NCI-H2227 (cell line): ENCODE measurements around the gene PRELID1.
"Not testable (repeated sequence)": the region's sequence is repeated elsewhere in the genome, so short reads cannot be mapped to it uniquely, and the experiment has no call there.

Source experiments
- DNase-seq: peaks from one replicate; lab custom pipeline; 2025; ENCODE audit not compliant: unreplicated experiment; lab: John Stamatoyannopoulos, UW

Gene PRELID1

GRCh38 chr5:177334781-177335700 lies 31.4 kb downstream of the PRELID1 start:
- no peak for DNase-seq

GRCh38 chr5:177335701-177336065 lies 32.1 kb downstream of the PRELID1 start:
- DNase-seq = no peak

GRCh38 chr5:177336112-177336511 lies 32.5 kb downstream of the PRELID1 start:
- no peak for DNase-seq

GRCh38 chr5:177336603-177337494 lies 33.2 kb downstream of the PRELID1 start:
- no peak for DNase-seq

GRCh38 chr5:177338251-177339106 lies 34.9 kb downstream of the PRELID1 start:
- DNase-seq = no peak

GRCh38 chr5:177339107-177339638 lies 35.6 kb downstream of the PRELID1 start:
- DNase-seq = no peak

- not testable (repeated sequence) for DNase-seq
Observed at GRCh38 chr5:177343000-177343399, 39.4 kb downstream of the PRELID1 start.

GRCh38 chr5:177343777-177344176 lies 40.2 kb downstream of the PRELID1 start:
- DNase-seq = no peak

GRCh38 chr5:177344891-177345290 lies 41.3 kb downstream of the PRELID1 start:
- no peak for DNase-seq

- no peak for DNase-seq
Observed at GRCh38 chr5:177346820-177347219, 43.2 kb downstream of the PRELID1 start.

- no peak for DNase-seq
Observed at GRCh38 chr5:177347699-177348098, 44.1 kb downstream of the PRELID1 start.

GRCh38 chr5:177349362-177349647 lies 45.7 kb downstream of the PRELID1 start:
- DNase-seq = no peak

GRCh38 chr5:177349762-177350161 lies 46.2 kb downstream of the PRELID1 start:
- DNase-seq = no peak

- no peak for DNase-seq
Observed at GRCh38 chr5:177350776-177351391, 47.3 kb downstream of the PRELID1 start.

- peak; percentile 93 for DNase-seq
Observed at GRCh38 chr5:177351392-177352329, 48.1 kb downstream of the PRELID1 start, which contains the start of gene LMAN2. Gene LMAN2 (minus strand): TSS chr5:177351668. CDS start chr5:177351647, 21 bp downstream.

- DNase-seq = no peak
Observed at GRCh38 chr5:177353093-177353492, 49.5 kb downstream of the PRELID1 start.

GRCh38 chr5:177354256-177354655 lies 50.7 kb downstream of the PRELID1 start:
- no peak for DNase-seq

GRCh38 chr5:177354711-177355110 lies 51.1 kb downstream of the PRELID1 start:
- DNase-seq = no peak

GRCh38 chr5:177355162-177355867 lies 51.7 kb downstream of the PRELID1 start:
- DNase-seq = no peak
